Ascending aorta (tissue), 2 donors: ENCODE data around the gene UMODL1. TPM values are rescaled to one million over a fixed set of nuclear protein-coding genes. Genes with fewer than 3 reads are reported as not detected.

Experiments used
- DNase-seq, 2 donors: peaks; one replicate each; pipeline ENCODE4 v3.0.0-alpha.2; 2019; ENCODE audit warnings: low spot score in 2 of 2
- H3K27ac ChIP-seq, 2 donors: fragments of 200-600 bp; sonication (generic); one replicate each; pipeline ENCODE4 v1.5.1; 2016 to 2017; ENCODE audit warnings: mild to moderate bottlenecking in 1 of 2
- H3K27me3 ChIP-seq: fragments of 200-600 bp; sonication (generic); one replicate; pipeline ENCODE4 v1.5.1; 2017
- H3K36me3 ChIP-seq, 2 donors: fragments of 200-600 bp; sonication (generic); one replicate each; pipeline ENCODE4 v1.5.1; 2016
- H3K4me1 ChIP-seq, 2 donors: fragments of 200-600 bp; sonication (generic); one replicate each; pipeline ENCODE4 v1.5.1; 2016 to 2017; ENCODE audit warnings: mild to moderate bottlenecking in 1 of 2
- H3K4me3 ChIP-seq, 2 donors: fragments of 200-600 bp; sonication (generic); one replicate each; pipeline ENCODE4 v1.5.1; 2016 to 2017; ENCODE audit warnings: mild to moderate bottlenecking in 1 of 2
- H3K9me3 ChIP-seq, 2 donors: fragments of 200-600 bp; sonication (generic); one replicate each; pipeline ENCODE4 v1.5.1; 2016
- intact Hi-C: fragments of 100-400 bp; cut with DNase I; formaldehyde crosslinking; loops from one replicate; pipeline ENCODE4 v1.15.1; 2023
- total RNA-seq: library from RNA; depleted of rRNA; stranded (reverse); fragments of >200 nt; gene quantifications from one replicate; pipeline ENCODE4 v1.1.0, GENCODE V29; 2016
- TF ChIP-seq, protein P1 (sequence below), 3 experiments: fragments of 200-600 bp in 2 of 3; fragments of 450-650 bp in 1 of 3; sonication (generic) in 2 of 3; IDR thresholded peaks; one replicate each; pipeline ENCODE4 v1.5.1; 2016 to 2019; ENCODE audit warnings: antibody characterized with exemption in 3 of 3, mild to moderate bottlenecking in 1 of 3, moderate library complexity in 1 of 3

UMODL1 gene
- total RNA-seq, 1 donor from 2014 or later = not detected

DNA sequence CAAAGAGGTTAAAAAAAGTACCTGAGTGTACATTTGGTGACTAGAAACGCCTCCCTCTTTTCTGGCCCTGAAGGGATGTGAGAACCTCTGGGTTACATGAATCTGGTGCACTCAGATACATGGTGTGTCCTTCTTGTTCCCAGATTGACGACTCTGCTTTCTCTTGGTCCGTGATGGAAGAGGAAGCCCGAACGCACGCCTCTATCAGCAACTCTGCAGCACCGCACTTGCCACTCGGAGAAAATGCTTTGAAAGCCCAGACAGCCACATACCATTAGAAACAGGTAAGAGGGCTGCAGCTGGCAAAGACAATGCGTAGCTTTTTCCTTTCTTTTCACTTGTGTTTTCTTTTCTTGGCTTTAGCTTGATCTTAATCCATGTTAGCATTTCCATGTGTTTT, 39.9 kb upstream of the UMODL1 start:
- TF ChIP-seq, protein P1, sequence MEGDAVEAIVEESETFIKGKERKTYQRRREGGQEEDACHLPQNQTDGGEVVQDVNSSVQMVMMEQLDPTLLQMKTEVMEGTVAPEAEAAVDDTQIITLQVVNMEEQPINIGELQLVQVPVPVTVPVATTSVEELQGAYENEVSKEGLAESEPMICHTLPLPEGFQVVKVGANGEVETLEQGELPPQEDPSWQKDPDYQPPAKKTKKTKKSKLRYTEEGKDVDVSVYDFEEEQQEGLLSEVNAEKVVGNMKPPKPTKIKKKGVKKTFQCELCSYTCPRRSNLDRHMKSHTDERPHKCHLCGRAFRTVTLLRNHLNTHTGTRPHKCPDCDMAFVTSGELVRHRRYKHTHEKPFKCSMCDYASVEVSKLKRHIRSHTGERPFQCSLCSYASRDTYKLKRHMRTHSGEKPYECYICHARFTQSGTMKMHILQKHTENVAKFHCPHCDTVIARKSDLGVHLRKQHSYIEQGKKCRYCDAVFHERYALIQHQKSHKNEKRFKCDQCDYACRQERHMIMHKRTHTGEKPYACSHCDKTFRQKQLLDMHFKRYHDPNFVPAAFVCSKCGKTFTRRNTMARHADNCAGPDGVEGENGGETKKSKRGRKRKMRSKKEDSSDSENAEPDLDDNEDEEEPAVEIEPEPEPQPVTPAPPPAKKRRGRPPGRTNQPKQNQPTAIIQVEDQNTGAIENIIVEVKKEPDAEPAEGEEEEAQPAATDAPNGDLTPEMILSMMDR (IDR thresholded peaks at IDR 0.05) = no peak
- H3K27ac ChIP-seq = no peak overlapping the region
- DNase-seq = no peak
- no peak overlapping the region for H3K4me3 ChIP-seq
- H3K9me3 ChIP-seq = no peaks in the 10 kb centered on the region
- H3K4me1 ChIP-seq = peaks cover 0 to 3% of the 10 kb centered on the region in 2 donors
- intact Hi-C loops = no loop called here
- H3K36me3 ChIP-seq = no peaks in the 10 kb centered on the region
- no peaks in the 10 kb centered on the region for H3K27me3 ChIP-seq

DNA sequence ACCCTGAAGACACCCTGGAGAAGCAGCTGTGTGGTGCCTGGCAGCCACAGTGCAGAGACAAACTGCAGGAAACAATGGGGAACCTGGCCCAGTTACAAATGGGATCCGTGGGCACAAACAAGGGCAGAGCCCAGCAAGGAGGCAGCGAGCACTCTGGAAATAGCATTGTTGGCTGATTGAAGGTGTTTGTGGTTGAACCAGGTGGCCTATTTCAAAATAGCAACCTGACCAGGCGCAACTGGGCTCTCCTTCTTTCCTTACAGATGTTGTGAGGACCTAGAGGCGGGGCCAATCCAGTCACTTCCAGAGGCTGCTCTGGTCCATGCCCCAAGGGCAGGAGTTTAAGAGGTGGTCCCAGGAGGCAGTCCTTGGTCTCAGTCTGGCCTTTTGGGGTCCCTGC, 39.3 kb upstream of the UMODL1 start:
- peaks cover 0 to 3% of the 10 kb centered on the region in 2 donors for H3K4me1 ChIP-seq
- no peaks in the 10 kb centered on the region for H3K36me3 ChIP-seq
- H3K9me3 ChIP-seq = no peaks in the 10 kb centered on the region
- no peaks in the 10 kb centered on the region for H3K27me3 ChIP-seq
- TF ChIP-seq, protein P1 (IDR thresholded peaks at IDR 0.05) = no peak
- DNase-seq = no peak
- H3K27ac ChIP-seq = no peak overlapping the region
- H3K4me3 ChIP-seq = no peak overlapping the region
- intact Hi-C loops = no loop called here

DNA sequence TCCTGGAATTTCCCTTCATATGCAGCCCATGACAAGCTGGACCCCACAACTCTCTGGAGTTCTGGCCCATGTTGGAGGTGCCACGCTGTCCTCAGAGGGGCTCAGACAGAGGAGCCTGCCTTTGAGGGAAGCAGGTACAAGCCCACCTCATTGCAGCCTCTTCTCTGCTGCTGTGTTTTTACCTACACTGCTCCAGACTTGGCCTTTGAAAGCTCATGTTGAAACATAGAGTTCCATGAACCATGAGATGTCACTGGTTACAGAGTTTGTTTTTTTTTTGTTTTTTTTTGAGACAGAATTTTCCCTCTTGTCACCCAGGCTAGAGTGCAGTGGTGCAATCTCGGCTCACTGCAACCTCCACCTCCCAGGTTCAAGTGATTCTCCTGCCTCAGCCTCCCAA, 38.9 kb upstream of the UMODL1 start:
- Histone ChIP-seq H3K27ac (no peak overlapping the region), H3K27me3 (no peaks in the 10 kb centered on the region), H3K4me1 (peaks cover 0 to 3% of the 10 kb centered on the region in 2 donors), H3K9me3 (no peaks in the 10 kb centered on the region), H3K36me3 (no peaks in the 10 kb centered on the region), H3K4me3 (no peak overlapping the region)
- TF ChIP-seq, protein P1 (IDR thresholded peaks at IDR 0.05) = no peak
- intact Hi-C loops = no loop called here
- DNase-seq = no peak

DNA sequence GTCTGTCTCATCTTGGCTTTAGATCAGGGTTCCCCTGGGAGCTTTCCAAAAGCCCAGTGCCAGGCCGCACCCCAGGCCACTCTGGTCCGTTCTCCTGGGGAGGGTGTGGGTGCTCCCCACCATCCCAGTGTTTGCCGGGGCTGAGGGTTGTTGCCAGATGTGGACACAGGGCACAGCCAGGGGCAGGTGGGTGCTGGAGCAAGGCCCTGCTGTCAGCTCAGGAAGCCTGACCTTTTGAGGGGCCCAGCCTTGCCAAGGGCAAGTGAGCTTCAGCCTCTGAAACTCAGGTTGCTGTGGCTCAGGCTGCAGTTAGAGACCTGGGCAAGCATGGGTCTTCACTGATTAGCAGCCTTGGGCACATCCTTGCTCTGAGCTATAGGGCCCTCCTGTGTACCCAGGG, 38.1 kb upstream of the UMODL1 start:
- H3K4me1 ChIP-seq = no peaks in the 10 kb centered on the region
- H3K36me3 ChIP-seq = no peaks in the 10 kb centered on the region
- intact Hi-C loops = no loop called here
- no peaks in the 10 kb centered on the region for H3K9me3 ChIP-seq
- H3K4me3 ChIP-seq = no peak overlapping the region
- TF ChIP-seq, protein P1 (IDR thresholded peaks at IDR 0.05) = no peak
- no peak overlapping the region for H3K27ac ChIP-seq
- no peak for DNase-seq
- H3K27me3 ChIP-seq = no peaks in the 10 kb centered on the region

DNA sequence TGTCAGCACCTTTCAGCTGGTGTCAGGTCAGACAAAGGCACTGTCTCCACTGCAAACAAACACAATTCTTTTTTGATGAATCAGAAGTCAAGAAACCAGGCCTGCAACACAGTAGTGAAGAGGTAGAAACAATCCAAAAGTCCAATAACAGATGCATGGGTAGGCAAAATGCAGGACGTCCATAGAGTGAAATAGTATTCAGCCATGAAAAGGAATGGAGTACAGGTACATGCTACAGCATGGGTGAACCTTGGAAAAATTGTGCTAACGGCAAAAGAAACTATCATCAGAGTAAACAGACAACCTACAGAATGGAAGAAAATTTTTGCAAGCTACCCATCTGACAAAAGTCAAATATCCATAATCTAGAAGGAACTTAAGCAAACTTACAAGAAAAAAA, 34.8 kb upstream of the UMODL1 start:
- no peaks in the 10 kb centered on the region for H3K36me3 ChIP-seq
- no peak overlapping the region for H3K27ac ChIP-seq
- no peaks in the 10 kb centered on the region for H3K27me3 ChIP-seq
- H3K9me3 ChIP-seq = no peaks in the 10 kb centered on the region
- peaks cover 7 to 9% of the 10 kb centered on the region in 2 donors for H3K4me1 ChIP-seq
- H3K4me3 ChIP-seq = no peak overlapping the region
- TF ChIP-seq, protein P1 (IDR thresholded peaks at IDR 0.05) = no peak
- intact Hi-C loops = no loop called here
- no peak for DNase-seq

DNA sequence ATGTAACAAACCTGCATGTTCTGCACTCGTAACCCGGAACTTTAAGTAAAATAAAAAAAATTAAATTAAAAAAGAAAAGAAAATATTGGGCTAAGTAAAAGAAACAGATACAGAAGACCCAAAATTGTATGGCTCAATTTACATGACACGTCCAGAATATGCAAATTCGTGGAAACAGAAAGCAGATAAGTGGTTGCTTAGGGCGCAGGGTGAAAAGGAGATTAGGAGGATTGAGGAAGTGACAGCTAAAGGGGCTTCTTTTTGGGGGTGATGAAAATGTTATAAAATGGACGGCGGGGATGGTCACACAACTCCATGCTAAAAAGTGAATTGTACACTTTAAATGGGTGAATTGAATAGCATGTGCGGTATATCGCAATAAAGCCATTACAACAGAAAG, 33.6 kb upstream of the UMODL1 start:
- no peaks in the 10 kb centered on the region for H3K36me3 ChIP-seq
- intact Hi-C loops = no loop called here
- TF ChIP-seq, protein P1 (IDR thresholded peaks at IDR 0.05) = no peak
- no peaks in the 10 kb centered on the region for H3K9me3 ChIP-seq
- DNase-seq = no peak
- H3K27me3 ChIP-seq = no peaks in the 10 kb centered on the region
- H3K27ac ChIP-seq = no peak overlapping the region
- H3K4me3 ChIP-seq = no peak overlapping the region
- peaks cover 7 to 9% of the 10 kb centered on the region in 2 donors for H3K4me1 ChIP-seq
